Ishikawa (cell line): ENCODE data around the gene DOK3.

Experiments
- CEBPB ChIP-seq: IDR thresholded peaks from 2 replicates; pipeline ENCODE4 v1.6.1; 2012
- CREB1 ChIP-seq: IDR thresholded peaks from 2 replicates; pipeline ENCODE4 v1.6.1; 2012; ENCODE audit warnings: low read depth
- EGR1 ChIP-seq: IDR thresholded peaks from 2 replicates; pipeline ENCODE4 v1.6.1; 2012
- EP300 ChIP-seq: IDR thresholded peaks from 2 replicates; pipeline ENCODE4 v1.6.1; 2012; ENCODE audit warnings: borderline replicate concordance
- NFIC ChIP-seq: IDR thresholded peaks from 2 replicates; pipeline ENCODE4 v1.6.1; 2012
- TAF1 ChIP-seq: IDR thresholded peaks from 2 replicates; pipeline ENCODE4 v1.6.1; 2012; ENCODE audit warnings: low read depth, mild to moderate bottlenecking
- TCF12 ChIP-seq: IDR thresholded peaks from 2 replicates; pipeline ENCODE4 v1.6.1; 2012; ENCODE audit warnings: low read depth
- TEAD4 ChIP-seq: IDR thresholded peaks from 2 replicates; pipeline ENCODE4 v1.6.1; 2012
- YY1 ChIP-seq: IDR thresholded peaks from 2 replicates; pipeline ENCODE4 v1.6.1; 2012; ENCODE audit warnings: low read depth
- ZBTB7A ChIP-seq: IDR thresholded peaks from 2 replicates; pipeline ENCODE4 v1.6.1; 2012; ENCODE audit warnings: low read depth
- TF ChIP-seq, protein P1 (sequence below): IDR thresholded peaks from 2 replicates; pipeline ENCODE4 v1.6.1; 2012; ENCODE audit warnings: low read depth, mild to moderate bottlenecking
- TF ChIP-seq, protein P2 (sequence below): IDR thresholded peaks from 2 replicates; pipeline ENCODE4 v1.6.1; 2012
- TF ChIP-seq, protein P3 (sequence below): IDR thresholded peaks from 2 replicates; pipeline ENCODE4 v1.6.1; 2012

DNA sequence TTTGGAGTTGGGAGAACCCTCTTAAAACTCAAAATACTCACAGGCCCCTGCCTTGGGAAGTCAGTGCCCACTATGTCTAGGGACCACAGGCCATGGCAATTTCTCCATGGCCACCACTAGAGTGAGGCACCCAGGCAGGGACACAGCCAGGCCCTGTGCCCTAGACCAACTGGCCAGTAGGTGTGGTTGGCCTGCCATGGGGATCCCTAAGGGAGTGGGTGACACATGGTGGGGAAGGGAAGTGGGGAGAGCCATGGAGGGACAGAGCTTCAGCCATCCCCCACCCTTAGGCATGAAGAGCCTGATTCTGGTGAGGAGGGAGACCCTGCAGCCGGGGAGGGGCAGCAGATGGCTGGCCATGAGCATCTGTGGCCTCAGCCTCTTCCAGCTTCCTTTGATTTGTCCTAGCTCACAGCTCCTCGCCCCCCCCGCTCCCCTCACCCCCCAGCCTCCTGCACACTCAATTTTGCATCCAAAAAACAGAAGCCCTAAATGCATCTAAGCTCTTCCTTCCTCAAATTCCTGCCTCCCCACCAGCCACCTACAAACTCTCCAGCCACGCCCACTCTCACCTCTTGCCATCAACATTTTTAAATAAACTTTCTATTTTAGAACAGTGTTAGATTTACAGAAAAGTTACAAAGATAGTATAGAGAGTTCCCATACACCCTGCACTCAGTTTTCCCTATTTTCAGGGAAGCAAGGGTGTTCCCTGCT is 34.6 kb downstream of the DOK3 start:
- TF ChIP-seq, protein P1, sequence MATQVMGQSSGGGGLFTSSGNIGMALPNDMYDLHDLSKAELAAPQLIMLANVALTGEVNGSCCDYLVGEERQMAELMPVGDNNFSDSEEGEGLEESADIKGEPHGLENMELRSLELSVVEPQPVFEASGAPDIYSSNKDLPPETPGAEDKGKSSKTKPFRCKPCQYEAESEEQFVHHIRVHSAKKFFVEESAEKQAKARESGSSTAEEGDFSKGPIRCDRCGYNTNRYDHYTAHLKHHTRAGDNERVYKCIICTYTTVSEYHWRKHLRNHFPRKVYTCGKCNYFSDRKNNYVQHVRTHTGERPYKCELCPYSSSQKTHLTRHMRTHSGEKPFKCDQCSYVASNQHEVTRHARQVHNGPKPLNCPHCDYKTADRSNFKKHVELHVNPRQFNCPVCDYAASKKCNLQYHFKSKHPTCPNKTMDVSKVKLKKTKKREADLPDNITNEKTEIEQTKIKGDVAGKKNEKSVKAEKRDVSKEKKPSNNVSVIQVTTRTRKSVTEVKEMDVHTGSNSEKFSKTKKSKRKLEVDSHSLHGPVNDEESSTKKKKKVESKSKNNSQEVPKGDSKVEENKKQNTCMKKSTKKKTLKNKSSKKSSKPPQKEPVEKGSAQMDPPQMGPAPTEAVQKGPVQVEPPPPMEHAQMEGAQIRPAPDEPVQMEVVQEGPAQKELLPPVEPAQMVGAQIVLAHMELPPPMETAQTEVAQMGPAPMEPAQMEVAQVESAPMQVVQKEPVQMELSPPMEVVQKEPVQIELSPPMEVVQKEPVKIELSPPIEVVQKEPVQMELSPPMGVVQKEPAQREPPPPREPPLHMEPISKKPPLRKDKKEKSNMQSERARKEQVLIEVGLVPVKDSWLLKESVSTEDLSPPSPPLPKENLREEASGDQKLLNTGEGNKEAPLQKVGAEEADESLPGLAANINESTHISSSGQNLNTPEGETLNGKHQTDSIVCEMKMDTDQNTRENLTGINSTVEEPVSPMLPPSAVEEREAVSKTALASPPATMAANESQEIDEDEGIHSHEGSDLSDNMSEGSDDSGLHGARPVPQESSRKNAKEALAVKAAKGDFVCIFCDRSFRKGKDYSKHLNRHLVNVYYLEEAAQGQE: no peak
- TF ChIP-seq YY1 (no peak), EGR1 (no peak), ZBTB7A (no peak), EP300 (no peak), TCF12 (no peak), TAF1 (no peak), CREB1 (no peak), NFIC (no peak), CEBPB (no peak), TEAD4 (no peak)
- TF ChIP-seq, protein P2, sequence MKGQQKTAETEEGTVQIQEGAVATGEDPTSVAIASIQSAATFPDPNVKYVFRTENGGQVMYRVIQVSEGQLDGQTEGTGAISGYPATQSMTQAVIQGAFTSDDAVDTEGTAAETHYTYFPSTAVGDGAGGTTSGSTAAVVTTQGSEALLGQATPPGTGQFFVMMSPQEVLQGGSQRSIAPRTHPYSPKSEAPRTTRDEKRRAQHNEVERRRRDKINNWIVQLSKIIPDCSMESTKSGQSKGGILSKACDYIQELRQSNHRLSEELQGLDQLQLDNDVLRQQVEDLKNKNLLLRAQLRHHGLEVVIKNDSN: no peak
- TF ChIP-seq, protein P3, sequence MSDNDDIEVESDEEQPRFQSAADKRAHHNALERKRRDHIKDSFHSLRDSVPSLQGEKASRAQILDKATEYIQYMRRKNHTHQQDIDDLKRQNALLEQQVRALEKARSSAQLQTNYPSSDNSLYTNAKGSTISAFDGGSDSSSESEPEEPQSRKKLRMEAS: no peak
